Kidney (tissue), 14 donors: ENCODE results near the gene PCDHA11. TPM values are rescaled to one million over a fixed set of nuclear protein-coding genes. Genes with fewer than 3 reads are reported as not detected.

Experiments
- DNase-seq, 5 donors: peaks; one replicate each; pipeline ENCODE4 v3.0.0-alpha.2; 2013 to 2020
- FAIRE-seq: peaks from 2 replicates; lab custom pipeline; 2012; peaks lifted over from hg19 to GRCh38; lab: Jason Lieb, UNC
- H3K27ac ChIP-seq, 2 donors: one replicate each; pipeline ENCODE4 v1.7.0; 2013; ENCODE audit warnings: low read depth in 2 of 2, low read length in 2 of 2, inconsistent platforms in 1 of 2
- H3K27me3 ChIP-seq: one replicate; pipeline ENCODE4 v1.7.1; 2013; ENCODE audit warnings: low read length, inconsistent platforms; ENCODE audit not compliant: control insufficient read depth, insufficient read depth
- H3K36me3 ChIP-seq, 3 donors: one replicate each; pipeline versions ENCODE4 v1.7.0 to v1.7.1; 2013; ENCODE audit warnings: low read length in 3 of 3, control low read depth in 1 of 3, inconsistent platforms in 1 of 3; ENCODE audit not compliant: insufficient read depth in 3 of 3, control insufficient read depth in 2 of 3
- H3K4me1 ChIP-seq, 3 donors: one replicate each; pipeline versions ENCODE4 v1.7.0 to v1.7.1; 2013; ENCODE audit warnings: low read length in 3 of 3, inconsistent platforms in 1 of 3, low read depth in 1 of 3; ENCODE audit not compliant: control insufficient read depth in 2 of 3, insufficient read depth in 2 of 3
- H3K4me3 ChIP-seq, 3 donors: one replicate each; pipeline versions ENCODE4 v1.7.0 to v1.8.1; 2013; ENCODE audit warnings: low read length in 3 of 3, control low read depth in 1 of 3, inconsistent platforms in 1 of 3
- H3K9ac ChIP-seq, 3 donors: one replicate each; pipeline versions ENCODE4 v1.7.0 to v1.7.1; 2013; ENCODE audit warnings: low read length in 3 of 3, control low read depth in 1 of 3, inconsistent platforms in 1 of 3
- H3K9me3 ChIP-seq, 3 donors: one replicate each; pipeline versions ENCODE4 v1.7.0 to v1.7.1; 2013; ENCODE audit warnings: low read length in 3 of 3, control low read depth in 1 of 3, inconsistent platforms in 1 of 3; ENCODE audit not compliant: control insufficient read depth in 2 of 3, insufficient read depth in 1 of 3
- intact Hi-C: fragments of 100-400 bp; cut with DNase I; formaldehyde crosslinking; loops from one replicate; pipeline ENCODE4 v1.11.1; 2022
- polyA plus RNA-seq: library from polyadenylated mRNA; stranded (reverse); fragments of 350-450 nt; fragmentation: Illumina TruSeq; extraction: RNeasy Lipid Tissue Mini Kit (QIAGEN cat#74804); gene quantifications from one replicate; pipeline ENCODE4 v1.2.3, GENCODE V29; 2014; ENCODE audit warnings: low read depth, low replicate concordance; ENCODE audit not compliant: insufficient read depth
- total RNA-seq: library from RNA; stranded (reverse); fragmentation: NEBNext Ultra II Directional; extraction: Animal tissue kit (Norgen Biotek cat#: 25700); gene quantifications from one replicate; pipeline ENCODE4 v1.2.1, GENCODE V29; 2021
- TF ChIP-seq, protein P1 (sequence below): IDR thresholded peaks from 3 replicates; pipeline ENCODE4 v1.5.1; 2012; ENCODE audit warnings: mild to moderate bottlenecking, moderate library complexity, borderline replicate concordance; ENCODE audit not compliant: insufficient read depth; ENCODE audit errors: extremely low read depth
- donor health status: control.
- donor health status: control.
- donor health status: control.
- donor health status: control.
- donor health status: control.
- donor health status: DM: yes; HTN: yes; CAD: no.
- donor health status: Normal renal cell carcinoma (clear cell type).

PCDHA11 gene
- total and polyA plus RNA-seq, 2 donors from 2014 or later = 0.77 to 2.0 TPM

DNA sequence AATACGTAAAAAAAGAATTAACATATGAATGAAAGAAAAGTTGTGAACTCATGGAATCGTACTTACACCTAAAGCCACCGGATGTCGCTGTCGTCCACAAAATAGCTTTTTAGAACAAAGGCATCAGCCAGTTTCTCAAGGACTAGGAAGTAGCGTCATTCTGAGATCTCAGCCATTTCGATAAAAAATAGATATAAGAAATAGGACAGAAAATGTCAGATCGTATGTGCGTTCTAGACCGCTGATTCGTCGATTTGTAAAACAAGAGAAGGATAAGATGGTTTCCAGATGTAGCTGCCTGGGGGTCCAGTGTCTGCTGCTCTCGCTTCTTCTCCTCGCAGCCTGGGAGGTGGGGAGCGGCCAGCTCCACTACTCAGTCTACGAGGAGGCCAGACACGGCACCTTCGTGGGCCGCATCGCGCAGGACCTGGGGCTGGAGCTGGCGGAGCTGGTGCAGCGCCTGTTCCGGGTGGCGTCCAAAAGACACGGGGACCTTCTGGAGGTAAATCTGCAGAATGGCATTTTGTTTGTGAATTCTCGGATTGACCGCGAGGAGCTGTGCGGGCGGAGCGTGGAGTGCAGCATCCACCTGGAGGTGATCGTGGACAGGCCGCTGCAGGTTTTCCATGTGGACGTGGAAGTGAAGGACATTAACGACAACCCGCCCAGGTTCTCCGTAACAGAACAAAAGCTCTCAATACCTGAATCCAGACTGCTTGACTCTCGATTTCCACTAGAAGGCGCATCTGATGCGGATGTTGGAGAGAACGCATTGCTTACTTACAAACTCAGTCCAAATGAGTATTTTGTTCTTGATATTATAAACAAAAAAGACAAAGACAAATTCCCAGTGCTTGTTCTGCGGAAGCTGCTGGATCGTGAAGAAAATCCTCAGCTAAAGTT lies 12.7 kb upstream of the PCDHA11 start, which contains the start of gene PCDHA10:
TSS of gene PCDHA10 (plus strand) at position 126 of the 903 bp plus-strand sequence. CDS start at position 278, 152 bp downstream.
- H3K4me3 ChIP-seq = peak within 1 kb of the TSS in 2 of 3 donors; percentile 53 to 58
- no peak within 1 kb of the TSS for H3K9ac ChIP-seq
- no peaks in the 10 kb centered on the region for H3K36me3 ChIP-seq
- intact Hi-C loops = no loop called here
- TF ChIP-seq, protein P1, sequence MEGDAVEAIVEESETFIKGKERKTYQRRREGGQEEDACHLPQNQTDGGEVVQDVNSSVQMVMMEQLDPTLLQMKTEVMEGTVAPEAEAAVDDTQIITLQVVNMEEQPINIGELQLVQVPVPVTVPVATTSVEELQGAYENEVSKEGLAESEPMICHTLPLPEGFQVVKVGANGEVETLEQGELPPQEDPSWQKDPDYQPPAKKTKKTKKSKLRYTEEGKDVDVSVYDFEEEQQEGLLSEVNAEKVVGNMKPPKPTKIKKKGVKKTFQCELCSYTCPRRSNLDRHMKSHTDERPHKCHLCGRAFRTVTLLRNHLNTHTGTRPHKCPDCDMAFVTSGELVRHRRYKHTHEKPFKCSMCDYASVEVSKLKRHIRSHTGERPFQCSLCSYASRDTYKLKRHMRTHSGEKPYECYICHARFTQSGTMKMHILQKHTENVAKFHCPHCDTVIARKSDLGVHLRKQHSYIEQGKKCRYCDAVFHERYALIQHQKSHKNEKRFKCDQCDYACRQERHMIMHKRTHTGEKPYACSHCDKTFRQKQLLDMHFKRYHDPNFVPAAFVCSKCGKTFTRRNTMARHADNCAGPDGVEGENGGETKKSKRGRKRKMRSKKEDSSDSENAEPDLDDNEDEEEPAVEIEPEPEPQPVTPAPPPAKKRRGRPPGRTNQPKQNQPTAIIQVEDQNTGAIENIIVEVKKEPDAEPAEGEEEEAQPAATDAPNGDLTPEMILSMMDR = no peak
- peak in 2 of 5 donors; percentile 2 to 24 for DNase-seq
- H3K9me3 ChIP-seq = peaks cover 0 to 24% (median 9%) of the 10 kb centered on the region in 3 donors
- H3K27ac ChIP-seq = no peak within 1 kb of the TSS
- FAIRE-seq = no peak
- no peaks in the 10 kb centered on the region for H3K27me3 ChIP-seq
- no peaks in the 10 kb centered on the region for H3K4me1 ChIP-seq

DNA sequence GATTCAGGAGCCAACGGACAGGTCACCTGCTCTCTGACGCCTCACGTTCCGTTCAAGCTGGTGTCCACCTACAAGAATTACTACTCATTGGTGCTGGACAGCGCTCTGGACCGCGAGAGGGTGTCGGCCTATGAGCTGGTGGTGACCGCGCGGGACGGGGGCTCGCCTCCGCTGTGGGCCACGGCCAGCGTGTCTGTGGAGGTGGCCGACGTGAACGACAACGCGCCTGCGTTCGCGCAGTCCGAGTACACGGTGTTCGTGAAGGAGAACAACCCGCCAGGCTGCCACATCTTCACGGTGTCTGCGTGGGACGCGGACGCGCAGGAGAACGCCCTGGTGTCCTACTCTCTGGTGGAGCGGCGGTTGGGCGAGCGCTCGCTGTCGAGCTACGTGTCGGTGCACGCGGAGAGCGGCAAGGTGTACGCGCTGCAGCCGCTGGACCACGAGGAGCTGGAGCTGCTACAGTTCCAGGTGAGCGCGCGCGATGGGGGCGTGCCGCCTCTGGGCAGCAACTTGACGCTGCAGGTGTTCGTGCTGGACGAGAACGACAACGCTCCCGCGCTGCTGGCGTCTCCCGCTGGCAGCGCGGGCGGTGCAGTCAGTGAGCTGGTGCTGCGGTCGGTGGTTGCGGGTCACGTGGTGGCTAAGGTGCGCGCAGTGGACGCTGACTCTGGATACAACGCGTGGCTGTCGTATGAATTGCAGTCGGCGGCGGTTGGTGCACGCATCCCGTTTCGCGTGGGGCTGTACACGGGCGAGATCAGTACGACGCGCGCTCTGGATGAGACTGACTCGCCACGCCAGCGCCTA lies 11.4 kb upstream of the PCDHA11 start:
- H3K27me3 ChIP-seq = no peaks in the 10 kb centered on the region

DNA sequence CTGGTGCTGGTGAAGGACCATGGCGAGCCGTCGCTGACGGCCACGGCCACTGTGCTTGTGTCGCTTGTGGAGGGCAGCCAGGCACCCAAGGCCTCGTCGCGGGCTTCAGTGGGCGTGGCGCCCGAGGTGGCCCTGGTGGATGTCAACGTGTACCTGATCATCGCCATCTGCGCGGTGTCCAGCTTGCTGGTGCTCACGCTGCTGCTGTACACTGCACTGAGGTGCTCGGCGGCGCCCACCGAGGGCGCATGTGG lies 10.8 kb upstream of the PCDHA11 start:
- Histone ChIP-seq H3K36me3 (no peaks in the 10 kb centered on the region), H3K9ac (no peak overlapping the region), H3K9me3 (peaks cover 0 to 40% (median 13%) of the 10 kb centered on the region in 3 donors), H3K4me1 (no peaks in the 10 kb centered on the region), H3K4me3 (no peak overlapping the region), H3K27me3 (no peaks in the 10 kb centered on the region), H3K27ac (no peak overlapping the region)
- DNase-seq (no peak), FAIRE-seq (no peak)
- TF ChIP-seq, protein P1 = no peak
- intact Hi-C loops = no loop called here

More for the DNA sequence above, 11.4 kb upstream of the PCDHA11 start:
- FAIRE-seq = no peak
- peak in 1 of 5 donors; percentile 71 for DNase-seq
- intact Hi-C loops = no loop called here
- TF ChIP-seq, protein P1 = no peak
- Histone ChIP-seq H3K9ac (no peak overlapping the region), H3K4me3 (no peak overlapping the region), H3K27ac (no peak overlapping the region), H3K36me3 (no peaks in the 10 kb centered on the region), H3K4me1 (no peaks in the 10 kb centered on the region), H3K9me3 (peaks cover 0 to 35% (median 13%) of the 10 kb centered on the region in 3 donors)
